Cerebellar nuclear complex (tissue), 1 donor: ENCODE data around the gene SP100.
"Not testable (repeated sequence)": the region's sequence is repeated elsewhere in the genome, so short reads cannot be mapped to it uniquely, and the experiment has no call there.

Source experiments
- DNase-seq, 2 experiments: peaks; one replicate each; lab custom pipeline; 2025; lab: John Stamatoyannopoulos, UW

SP100 gene

DNA sequence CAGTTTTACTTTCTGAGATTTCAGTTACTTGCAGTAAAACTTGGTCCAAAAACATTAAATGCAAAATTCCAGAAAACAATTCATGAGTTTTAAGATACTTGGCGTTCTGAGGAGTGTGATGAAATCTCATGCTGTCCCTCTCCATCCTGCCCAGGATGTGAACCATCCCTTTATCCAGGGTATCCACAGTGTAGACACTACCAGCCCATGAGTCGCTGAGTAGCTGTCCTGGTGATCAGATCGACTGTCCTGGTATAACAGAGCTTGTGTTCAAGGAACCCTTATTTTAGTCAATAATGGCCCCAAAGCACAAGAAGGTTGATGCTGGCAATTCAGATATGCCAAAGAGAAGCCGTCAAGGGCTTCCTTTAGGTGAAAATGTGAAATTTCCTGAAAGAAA lies 3.2 kb downstream of the SP100 start:
- no peak for DNase-seq

DNA sequence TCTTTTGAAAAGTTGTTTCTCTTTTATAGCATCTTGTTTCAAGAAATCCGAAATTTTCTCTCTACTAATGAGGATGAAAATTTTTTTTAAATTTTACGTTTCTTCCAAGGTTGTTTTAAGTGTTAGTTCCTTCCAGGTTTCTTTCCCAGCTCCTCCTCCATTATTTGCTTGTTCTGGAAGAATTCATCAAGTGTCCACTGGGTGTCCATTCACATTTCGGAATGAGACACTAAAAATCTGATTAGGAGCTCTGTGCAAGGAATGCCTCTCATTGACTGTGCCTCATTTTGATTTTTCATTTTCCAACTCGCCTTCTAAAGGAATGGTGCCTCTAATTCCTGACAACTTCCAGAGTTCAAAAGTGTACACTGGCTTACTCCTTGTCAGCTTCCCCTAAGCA lies 6.1 kb downstream of the SP100 start:
- no peak for DNase-seq

DNA sequence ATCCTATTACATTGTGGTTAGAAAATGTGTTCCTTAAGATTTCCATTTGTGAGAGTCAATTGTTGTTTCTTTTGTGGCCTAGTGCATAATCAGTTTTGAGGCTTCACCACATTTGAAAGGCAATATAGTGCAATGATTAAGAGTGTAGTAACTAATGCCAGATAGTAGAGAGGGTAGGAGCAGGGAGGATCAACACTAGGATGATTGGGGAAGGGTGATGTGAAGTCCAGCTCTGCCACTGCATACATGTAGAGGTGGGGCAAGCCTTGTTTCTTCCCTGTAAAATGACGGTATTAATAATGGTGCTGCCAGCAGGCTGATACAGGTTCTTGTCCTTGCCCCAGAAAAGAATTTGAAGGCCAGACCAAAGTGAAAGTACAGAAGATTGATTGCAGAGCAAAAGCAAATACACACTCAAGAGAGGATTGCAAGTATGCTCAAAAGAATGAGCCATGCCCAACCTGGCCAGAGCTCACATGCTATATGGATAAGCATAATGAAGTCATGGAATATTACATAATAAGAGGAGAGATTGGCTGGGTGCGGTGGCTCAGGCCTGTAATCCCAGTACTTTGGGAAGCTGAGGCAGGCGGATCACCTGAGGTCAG lies 8.0 kb downstream of the SP100 start:
- DNase-seq: no peak

DNA sequence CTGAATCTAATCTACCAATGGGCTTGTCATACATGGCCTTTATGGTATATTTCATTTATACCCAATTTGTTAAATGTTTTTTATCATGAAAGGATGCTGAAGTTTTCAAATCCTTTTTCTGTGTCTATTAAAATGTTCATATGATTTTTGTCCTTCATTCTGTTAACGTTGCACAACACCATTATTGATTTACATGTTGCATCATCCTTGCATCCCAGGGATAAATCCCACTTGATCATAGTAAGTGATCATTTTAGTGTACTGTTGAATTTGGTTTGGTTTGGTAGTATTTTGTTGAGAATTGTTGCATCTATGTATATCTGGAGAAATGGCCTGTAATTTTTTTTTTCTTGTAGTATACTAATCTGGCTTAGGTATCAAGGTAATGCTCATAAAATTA lies 9.4 kb downstream of the SP100 start:
- DNase-seq: no peak

DNA sequence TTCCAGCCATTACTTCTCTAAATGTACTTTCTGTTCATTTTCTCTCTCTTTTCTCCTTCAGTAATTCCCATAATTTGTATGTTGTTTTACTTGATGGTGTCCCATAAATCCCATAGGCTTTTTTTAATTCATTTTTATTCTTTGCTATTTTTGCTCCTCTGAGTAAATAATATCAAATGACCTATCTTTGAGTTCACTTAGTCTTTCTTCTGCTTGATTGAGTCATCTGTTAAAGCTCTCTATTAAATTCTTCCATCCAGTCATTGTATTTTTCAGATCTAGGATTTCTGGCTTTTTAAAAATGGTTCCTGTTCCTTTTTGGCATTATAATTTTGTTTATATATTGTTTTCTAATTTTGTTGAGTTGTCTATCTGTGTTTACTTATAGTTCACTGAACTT lies 13.5 kb downstream of the SP100 start:
- no peak for DNase-seq

DNA sequence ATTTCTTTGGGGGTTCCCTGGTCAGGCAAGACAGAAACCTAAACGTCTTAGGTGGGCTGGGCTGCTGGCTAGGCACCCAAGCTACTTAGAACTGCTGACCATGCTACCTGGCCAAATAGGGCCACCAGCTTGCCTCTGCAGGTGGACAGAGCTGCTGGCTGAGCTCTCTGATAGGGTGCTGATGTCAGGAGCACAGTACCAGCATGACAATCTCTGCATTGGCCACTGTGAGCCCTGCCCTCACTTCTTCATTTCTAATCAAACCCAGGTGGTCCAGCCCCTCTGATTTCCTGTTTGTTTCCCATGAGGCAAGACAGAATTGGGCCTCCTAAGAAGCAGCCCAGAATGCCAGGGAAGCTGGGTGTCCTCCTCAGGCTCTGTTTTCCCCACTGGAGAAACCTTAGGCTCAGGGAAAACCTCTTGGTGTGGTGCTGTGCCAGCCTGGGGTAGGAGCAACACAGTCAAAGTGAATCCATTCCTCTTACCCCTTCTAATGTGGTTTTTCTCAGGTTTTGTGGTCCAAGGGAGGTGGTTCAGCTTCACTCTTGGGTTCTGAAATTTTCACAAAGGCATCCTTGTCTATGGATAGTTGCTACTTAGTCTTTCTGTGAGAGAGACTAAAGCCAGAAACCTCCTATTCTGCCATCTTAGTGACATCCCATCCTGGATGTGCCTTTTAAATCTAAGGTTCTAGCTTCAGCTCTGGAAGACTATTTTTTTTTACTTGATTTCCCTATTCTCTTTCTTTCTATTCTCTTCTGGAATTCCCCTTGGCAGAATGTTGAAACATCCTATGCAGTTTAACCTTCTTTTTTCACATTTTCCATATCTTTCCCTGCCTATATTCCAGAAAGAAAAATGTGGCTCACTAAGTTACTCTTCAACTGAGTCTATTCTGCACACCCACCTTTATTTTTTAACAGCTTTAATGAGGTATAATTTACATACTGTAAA lies 15.2 kb downstream of the SP100 start:
- no peak for DNase-seq

DNA sequence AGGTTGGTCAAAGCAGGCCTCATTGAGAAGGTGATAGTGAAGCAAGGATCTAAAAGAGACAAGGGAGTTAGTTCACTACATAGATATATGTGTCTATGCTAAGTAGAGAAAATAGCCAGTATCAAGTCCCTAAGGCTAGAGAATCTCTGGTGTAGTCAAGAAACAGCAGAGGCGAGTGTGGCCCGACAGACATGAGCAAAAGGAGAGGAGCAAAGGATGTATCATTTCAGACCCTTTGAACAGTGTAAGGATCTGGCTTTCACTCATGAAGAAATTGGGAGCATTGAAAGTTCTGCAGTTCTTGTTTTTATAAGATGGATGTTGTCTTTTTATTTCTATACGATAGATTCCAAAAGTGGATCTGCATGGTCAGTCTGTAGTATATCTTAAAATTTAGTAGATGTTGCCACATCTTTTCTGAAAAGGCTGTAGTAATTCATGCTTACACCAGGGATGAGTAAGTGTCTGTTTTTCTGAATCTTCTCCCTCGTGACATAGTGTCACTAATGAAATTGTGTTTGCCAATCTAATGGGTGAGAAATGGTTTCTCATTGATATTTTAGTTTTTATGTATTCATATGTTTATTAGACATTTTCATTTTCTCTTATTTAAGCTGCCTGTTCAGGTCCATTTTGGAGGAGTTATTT lies 18.8 kb downstream of the SP100 start:
- DNase-seq: no peak

DNA sequence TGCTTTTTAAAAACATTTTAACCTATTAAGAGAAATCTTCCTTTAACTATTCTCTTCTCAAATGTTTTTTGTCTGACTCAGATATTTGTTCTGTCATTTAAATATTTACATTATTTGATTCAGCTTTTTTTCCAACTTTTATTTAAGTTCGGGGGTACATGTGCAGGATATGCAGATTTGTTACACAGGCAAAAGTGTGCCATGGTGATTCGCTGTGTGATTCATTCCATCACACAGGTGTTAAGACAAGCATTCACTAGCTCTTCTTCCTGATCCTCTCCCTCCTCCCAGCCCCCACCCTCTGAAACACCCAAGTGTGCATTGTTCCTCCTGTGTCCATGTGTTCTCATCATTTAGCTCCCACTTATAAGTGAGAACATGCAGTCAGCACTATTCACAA lies 19.4 kb downstream of the SP100 start:
- DNase-seq: no peak

DNA sequence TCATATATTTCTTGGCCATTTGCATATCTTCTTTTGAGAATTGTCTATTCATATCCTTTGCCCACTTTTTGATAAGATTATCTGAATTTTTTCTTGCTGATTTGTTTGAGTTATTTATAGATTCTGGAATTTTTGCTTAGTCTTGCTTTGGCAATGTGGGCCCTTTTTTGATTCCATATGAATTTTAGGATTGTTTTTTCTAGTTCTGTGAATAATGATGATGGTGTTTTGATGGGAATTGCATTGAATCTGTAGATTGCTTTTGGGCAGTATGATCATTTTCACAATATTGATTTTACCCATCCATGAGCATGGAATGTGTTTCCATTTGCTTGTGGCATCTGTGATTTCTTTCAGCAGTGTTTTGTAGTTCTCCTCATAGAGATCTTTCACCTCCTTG lies 23.1 kb downstream of the SP100 start:
- not testable (repeated sequence) for DNase-seq

DNA sequence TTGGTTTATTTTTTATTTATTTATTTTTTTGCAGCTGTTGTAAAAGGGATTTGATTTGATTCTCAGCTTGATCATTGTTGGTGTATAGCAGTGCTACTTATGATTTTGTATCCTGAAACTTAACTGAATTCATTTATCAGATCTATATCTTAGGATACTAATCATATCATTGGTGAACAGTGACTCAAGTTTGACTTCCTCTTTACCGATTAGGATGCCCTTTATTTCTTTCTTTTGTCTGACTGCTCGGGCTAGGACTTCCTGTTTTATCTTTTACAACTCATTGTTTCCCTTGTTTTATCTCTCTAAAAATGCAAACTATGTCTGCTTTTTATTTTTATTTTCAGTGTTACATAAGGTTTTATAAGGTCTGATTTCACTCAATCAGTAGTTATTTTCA lies 23.6 kb downstream of the SP100 start:
- no peak for DNase-seq

DNA sequence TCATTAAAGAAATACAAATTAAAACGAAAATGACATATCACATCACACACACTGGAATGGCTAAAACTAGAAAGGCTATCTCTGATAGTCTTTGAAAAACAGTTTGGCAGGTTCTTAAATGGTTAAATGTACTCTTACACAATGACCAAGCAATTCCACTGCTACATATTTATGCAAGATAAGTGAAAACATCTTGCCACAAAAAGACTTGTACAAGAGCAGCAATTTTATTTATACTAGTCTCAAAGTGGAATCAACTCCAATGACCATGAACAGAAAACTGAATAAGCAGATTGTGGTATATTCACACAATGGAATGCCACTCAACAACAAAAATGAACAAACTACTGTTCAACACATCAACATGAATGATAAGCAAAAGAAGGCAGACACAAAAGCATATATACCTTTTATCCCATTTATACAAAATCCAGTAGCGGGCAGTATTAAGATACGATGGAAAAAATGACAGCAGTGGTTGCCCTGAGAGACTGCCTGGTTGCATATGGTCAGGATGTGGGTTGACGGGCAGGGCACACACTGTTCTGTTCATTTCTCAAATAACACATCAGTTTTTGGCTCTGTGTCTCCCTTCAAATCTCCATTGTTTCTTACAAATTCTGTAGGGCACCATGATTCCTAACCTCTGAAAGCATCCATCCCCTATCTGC lies 25.4 kb downstream of the SP100 start:
- DNase-seq: no peak

DNA sequence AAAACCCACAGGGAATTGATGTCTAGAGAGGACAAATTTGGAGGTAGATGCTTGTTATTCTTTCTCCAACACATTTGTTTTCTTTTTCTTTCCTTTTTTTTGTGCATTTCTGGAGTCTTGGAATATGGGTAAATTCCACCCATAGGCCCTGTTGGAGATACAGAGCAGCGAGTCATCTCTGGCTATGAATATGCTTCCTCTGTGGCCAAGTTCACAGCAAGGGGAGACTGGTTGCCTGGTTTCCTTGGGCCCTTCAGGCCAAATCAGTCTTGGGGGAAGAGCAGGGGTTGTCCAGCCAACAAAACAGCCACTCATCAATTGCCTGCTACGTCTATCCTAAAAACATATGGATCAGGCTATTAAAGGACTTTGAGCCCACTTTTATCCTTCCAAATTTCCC lies 27.5 kb downstream of the SP100 start:
- DNase-seq: no peak

DNA sequence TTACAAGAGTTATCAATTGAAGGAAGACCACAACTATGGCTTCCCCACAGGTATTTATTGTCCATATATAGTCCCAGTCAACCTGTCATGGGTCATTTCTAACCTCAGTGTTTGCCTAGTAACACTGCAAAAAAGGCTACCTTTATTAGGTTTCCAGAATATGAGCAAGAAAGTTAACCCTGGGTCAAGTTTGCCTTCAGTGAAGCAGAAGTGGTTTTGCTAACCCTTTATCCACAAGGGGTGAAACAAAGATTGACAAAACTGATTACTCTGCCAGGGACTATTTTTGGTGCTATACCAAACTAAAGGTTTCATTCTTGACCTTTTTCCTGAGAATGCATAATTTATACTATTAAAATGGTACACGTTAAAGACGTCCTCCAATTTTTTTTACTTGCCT lies 28.8 kb downstream of the SP100 start:
- no peak for DNase-seq

DNA sequence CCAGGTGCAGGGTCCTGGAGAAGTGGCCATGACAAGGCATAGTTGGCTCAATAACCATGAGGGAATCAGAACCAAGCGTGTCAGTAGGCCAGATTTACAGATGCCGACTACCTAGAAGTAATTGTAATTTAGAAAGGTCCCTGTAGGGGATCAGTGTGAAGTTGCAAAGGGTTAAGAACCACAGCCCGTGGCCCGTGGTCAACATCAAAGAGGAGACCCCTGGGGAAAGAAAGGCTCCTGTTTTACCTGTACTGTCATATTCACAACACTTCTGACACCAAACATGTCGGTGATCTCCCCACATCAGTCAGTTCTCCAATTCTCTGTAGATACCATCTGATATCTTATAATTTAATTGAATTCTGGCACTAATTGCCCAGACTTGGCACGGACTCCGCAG lies 31.0 kb downstream of the SP100 start:
- no peak for DNase-seq

DNA sequence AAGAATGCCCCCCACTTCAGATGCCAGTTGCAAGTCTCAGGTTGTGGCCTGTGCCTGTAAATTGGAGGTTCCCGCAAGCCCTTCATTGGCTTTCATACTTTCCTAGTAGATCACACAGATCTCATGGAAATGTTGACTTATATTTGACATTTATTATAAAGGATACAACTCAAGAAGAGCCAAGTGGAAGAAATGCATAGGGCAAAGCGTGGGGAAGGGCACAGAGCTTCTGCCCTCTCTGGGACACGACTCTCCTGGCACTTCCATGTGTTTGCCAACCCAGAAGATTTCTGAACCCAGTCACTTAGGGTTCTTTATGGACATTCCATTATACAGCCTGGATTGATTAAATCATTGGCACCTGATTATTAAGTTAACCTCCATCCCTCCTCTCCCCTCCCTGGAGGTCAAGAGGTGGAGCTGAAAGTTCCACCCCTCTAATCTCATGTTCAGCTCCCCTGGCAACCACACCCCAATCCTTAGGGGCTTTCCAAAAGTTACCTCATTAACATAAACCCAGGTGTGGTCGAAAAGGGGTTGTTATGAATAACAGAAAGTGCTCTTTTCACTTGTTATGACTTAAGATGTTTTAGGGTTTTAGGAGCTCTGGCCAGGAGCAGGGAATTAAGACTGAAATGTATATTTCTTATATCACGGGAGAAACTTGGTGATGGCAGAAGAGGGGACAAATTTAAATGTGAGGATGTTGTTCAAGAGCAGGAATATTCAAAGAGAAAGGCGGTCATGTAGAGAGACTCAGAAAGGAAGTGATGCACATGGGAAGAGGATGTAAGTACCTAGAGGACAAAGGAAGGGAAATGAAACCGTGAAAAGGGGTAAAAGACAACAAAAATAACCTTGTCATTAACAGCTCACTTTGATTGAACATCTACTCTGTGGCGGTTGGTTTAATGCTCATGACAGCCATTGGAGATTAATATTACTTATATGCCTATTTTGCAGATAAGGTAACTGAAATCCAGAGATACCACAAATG lies 31.8 kb downstream of the SP100 start:
- no peak for DNase-seq

DNA sequence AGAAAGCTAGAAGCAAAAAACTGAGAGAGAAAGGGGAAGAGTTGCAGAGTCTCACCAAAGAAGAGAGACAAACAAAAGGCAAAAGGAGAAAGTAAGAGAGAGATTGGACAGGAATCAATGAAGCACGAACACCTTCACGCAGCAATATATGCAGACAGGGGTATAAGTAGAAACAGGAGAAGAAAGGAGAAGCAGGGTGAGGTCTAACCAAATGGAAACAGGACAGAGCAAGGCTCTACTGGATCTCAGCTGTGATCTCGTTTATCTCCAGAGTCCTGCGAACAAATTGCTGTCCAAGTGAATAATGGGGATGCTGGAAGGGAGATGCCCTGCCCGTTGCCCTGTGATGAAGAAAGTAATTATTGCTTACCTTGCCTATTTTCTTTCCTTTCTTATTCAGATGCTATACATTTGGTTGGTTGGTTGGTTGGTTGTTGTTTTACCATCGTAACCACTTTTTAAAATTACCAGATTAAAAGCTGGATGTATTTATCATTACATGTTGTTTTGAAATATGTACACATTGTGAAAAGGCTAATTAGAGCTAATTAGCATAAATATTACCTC lies 34.0 kb downstream of the SP100 start:
- DNase-seq: no peak

DNA sequence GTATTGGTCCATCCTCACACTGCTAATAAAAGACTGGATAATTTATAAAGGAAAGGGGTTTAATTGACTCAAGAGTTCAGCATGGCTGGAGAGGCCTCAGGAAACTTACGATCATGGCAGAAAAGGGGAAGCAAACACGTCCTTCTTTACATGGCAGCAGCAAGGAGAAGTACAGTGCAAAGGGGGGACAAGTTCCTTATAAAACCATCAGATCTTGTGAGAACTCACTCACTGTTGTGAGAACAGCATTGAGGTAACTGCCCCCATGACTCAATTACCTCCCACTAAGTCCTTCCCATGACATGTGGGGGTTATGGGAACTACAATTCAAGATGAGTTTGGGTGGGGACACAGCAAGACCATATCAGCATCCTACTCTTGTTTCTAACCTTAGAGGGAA lies 37.0 kb downstream of the SP100 start:
- DNase-seq: no peak

DNA sequence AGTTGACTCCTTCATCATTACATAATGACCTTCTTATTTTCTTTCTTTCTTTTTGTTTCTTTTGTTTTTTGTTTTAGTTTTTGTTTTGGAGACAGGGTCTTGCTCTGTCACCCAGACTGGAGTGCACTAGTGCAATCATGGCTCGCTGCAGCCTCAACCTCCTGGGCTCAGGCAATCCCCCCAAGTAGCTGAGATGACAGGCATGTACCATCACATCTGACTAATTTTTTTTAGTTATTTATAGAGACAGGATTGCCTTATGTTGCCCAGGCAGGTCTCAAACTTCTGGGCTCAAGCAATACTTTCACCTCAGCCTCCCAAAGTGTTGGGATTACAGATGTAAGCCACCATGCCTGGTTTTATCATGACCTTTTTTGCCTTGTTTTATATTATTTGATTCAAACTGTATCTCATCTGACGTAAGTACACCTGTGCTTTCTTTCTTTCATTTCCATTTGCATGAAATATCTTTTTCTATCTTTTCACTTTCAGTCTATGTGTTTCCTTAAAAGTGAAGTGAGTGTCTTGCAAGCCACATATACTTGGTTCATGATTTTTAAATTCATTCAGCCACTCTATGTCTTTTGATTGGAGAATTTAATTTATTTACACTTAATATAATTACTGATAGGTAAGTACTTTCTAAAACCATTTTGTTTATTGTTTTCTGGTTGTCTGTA lies 39.1 kb downstream of the SP100 start:
- no peak for DNase-seq

DNA sequence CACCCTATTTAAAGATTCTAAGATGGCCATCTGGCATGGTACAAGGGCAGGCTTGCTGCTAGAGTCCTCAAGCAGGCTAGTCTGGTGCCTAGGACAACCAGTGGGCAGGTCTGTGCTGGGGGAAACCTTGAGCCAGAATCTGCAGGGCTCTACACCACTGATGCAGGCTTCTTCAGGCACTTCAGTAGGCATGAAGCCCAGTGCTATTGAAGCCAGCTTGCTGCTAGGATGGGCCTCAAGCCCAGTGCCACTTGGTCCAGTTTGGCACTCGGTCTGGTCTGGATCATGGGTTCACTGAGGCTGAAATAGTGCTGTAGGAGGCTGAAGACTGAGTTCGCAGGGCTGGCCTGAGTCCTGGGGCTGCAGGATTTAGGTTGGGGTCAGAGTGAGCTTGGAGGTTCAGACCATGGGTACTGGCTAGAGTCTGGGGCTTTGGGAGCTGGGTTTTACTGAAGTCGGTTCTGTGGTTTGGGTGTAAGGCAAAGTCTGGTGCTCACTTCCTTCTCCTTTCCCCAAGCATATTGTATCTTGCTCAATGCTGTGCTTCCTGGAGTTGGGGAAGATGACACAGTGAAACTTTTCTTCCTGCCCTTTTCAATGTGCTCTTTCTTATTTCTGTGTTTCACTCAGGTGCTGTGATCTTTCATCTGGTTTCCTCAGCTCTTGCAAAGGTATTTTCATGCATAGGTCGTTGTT lies 41.2 kb downstream of the SP100 start:
- DNase-seq: no peak

DNA sequence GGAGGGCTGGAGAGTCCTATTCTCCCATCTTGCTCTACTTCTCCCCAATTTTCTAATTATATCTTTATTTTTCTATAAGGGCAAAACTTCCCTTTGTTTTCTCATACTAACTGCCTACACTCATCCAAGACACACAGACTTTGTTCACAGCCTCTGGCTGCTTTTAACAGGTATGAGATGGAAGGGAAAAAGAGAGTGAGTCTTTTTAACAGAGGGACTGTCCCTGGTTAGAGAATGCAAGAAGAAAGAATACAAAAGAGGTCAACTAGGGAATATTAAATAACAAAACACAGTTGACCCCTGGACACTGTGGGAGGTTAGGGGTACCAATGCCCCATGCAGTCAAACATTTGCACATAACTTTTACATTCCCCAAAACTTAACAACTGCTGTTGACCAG lies 41.8 kb downstream of the SP100 start:
- no peak for DNase-seq
